Kidney (tissue), 14 donors: ENCODE data around the gene ERICH3. TPM values are rescaled to one million over a fixed set of nuclear protein-coding genes. Genes with fewer than 3 reads are reported as not detected.

ENCODE experiments used
- DNase-seq, 5 donors: peaks; one replicate each; pipeline ENCODE4 v3.0.0-alpha.2; 2013 to 2020
- FAIRE-seq: peaks from 2 replicates; lab custom pipeline; 2012; peaks lifted over from hg19 to GRCh38; lab: Jason Lieb, UNC
- H3K27ac ChIP-seq, 2 donors: one replicate each; pipeline ENCODE4 v1.7.0; 2013; ENCODE audit warnings: low read depth in 2 of 2, low read length in 2 of 2, inconsistent platforms in 1 of 2
- H3K27me3 ChIP-seq: one replicate; pipeline ENCODE4 v1.7.1; 2013; ENCODE audit warnings: low read length, inconsistent platforms; ENCODE audit not compliant: control insufficient read depth, insufficient read depth
- H3K36me3 ChIP-seq, 3 donors: one replicate each; pipeline versions ENCODE4 v1.7.0 to v1.7.1; 2013; ENCODE audit warnings: low read length in 3 of 3, control low read depth in 1 of 3, inconsistent platforms in 1 of 3; ENCODE audit not compliant: insufficient read depth in 3 of 3, control insufficient read depth in 2 of 3
- H3K4me1 ChIP-seq, 3 donors: one replicate each; pipeline versions ENCODE4 v1.7.0 to v1.7.1; 2013; ENCODE audit warnings: low read length in 3 of 3, inconsistent platforms in 1 of 3, low read depth in 1 of 3; ENCODE audit not compliant: control insufficient read depth in 2 of 3, insufficient read depth in 2 of 3
- H3K4me3 ChIP-seq, 3 donors: one replicate each; pipeline versions ENCODE4 v1.7.0 to v1.8.1; 2013; ENCODE audit warnings: low read length in 3 of 3, control low read depth in 1 of 3, inconsistent platforms in 1 of 3
- H3K9ac ChIP-seq, 3 donors: one replicate each; pipeline versions ENCODE4 v1.7.0 to v1.7.1; 2013; ENCODE audit warnings: low read length in 3 of 3, control low read depth in 1 of 3, inconsistent platforms in 1 of 3
- H3K9me3 ChIP-seq, 3 donors: one replicate each; pipeline versions ENCODE4 v1.7.0 to v1.7.1; 2013; ENCODE audit warnings: low read length in 3 of 3, control low read depth in 1 of 3, inconsistent platforms in 1 of 3; ENCODE audit not compliant: control insufficient read depth in 2 of 3, insufficient read depth in 1 of 3
- CTCF ChIP-seq: IDR thresholded peaks from 3 replicates; pipeline ENCODE4 v1.5.1; 2012; ENCODE audit warnings: mild to moderate bottlenecking, moderate library complexity, borderline replicate concordance; ENCODE audit not compliant: insufficient read depth; ENCODE audit errors: extremely low read depth
- intact Hi-C: fragments of 100-400 bp; cut with DNase I; formaldehyde crosslinking; loops from one replicate; pipeline ENCODE4 v1.11.1; 2022
- polyA plus RNA-seq: library from polyadenylated mRNA; stranded (reverse); fragments of 350-450 nt; fragmentation: Illumina TruSeq; extraction: RNeasy Lipid Tissue Mini Kit (QIAGEN cat#74804); gene quantifications from one replicate; pipeline ENCODE4 v1.2.3, GENCODE V29; 2014; ENCODE audit warnings: low read depth, low replicate concordance; ENCODE audit not compliant: insufficient read depth
- total RNA-seq: library from RNA; stranded (reverse); fragmentation: NEBNext Ultra II Directional; extraction: Animal tissue kit (Norgen Biotek cat#: 25700); gene quantifications from one replicate; pipeline ENCODE4 v1.2.1, GENCODE V29; 2021
- donor health status: control.
- donor health status: control.
- donor health status: control.
- donor health status: control.
- donor health status: control.
- donor health status: DM: yes; HTN: yes; CAD: no.
- donor health status: Normal renal cell carcinoma (clear cell type).

ERICH3 gene
- total and polyA plus RNA-seq, 2 donors from 2014 or later, result 0.50 TPM; not detected in 1

- Histone ChIP-seq H3K4me3 (no peak overlapping the region), H3K27ac (no peak overlapping the region), H3K27me3 (no peaks in the 10 kb centered on the region), H3K4me1 (no peaks in the 10 kb centered on the region), H3K9me3 (no peaks in the 10 kb centered on the region), H3K36me3 (no peaks in the 10 kb centered on the region), H3K9ac (no peak overlapping the region)
- intact Hi-C loops, result no loop called here
- no peak for DNase-seq
- TF ChIP-seq CTCF, result no peak
- no peak for FAIRE-seq
Measured at GRCh38 chr1:74531796-74532195, 141.8 kb downstream of the ERICH3 start.

- intact Hi-C loops, result no loop called here
- no peak for DNase-seq
- H3K27me3 ChIP-seq, result no peaks in the 10 kb centered on the region
- H3K27ac ChIP-seq, result no peak overlapping the region
- H3K36me3 ChIP-seq, result no peaks in the 10 kb centered on the region
- no peak for FAIRE-seq
- H3K4me3 ChIP-seq, result no peak overlapping the region
- H3K4me1 ChIP-seq, result no peaks in the 10 kb centered on the region
- no peak for TF ChIP-seq CTCF
- no peaks in the 10 kb centered on the region for H3K9me3 ChIP-seq
- no peak overlapping the region for H3K9ac ChIP-seq
Measured at GRCh38 chr1:74530892-74531291, 142.7 kb downstream of the ERICH3 start.

- Histone ChIP-seq H3K4me1 (no peaks in the 10 kb centered on the region), H3K27ac (no peak overlapping the region), H3K27me3 (no peaks in the 10 kb centered on the region), H3K9ac (no peak overlapping the region), H3K36me3 (no peaks in the 10 kb centered on the region), H3K9me3 (no peaks in the 10 kb centered on the region), H3K4me3 (no peak overlapping the region)
- TF ChIP-seq CTCF, result no peak
- FAIRE-seq, result no peak
- no peak for DNase-seq
- intact Hi-C loops, result no loop called here
Measured at GRCh38 chr1:74528123-74528522, 145.5 kb downstream of the ERICH3 start.

DNA sequence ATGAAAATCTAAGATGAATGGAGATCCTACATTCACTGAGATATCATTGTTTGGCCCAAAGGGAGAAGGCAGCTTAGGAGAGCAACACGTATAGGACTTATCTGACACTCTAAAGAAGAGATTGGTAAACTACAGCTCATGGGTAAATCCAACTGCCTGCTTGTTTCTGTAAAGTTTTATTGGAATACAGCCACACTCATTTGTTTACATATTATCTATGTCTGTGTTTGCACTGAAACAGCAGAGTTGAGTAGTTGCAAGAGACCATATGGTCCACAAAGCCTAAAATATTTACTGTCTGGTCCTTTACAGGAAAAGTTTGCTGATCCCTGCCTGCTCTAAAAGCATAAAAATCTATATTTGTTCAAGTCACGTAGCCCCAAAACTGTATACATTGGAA, 146.9 kb downstream of the ERICH3 start:
- Histone ChIP-seq H3K9ac (no peak overlapping the region), H3K27ac (no peak overlapping the region), H3K36me3 (no peaks in the 10 kb centered on the region), H3K27me3 (no peaks in the 10 kb centered on the region), H3K9me3 (no peaks in the 10 kb centered on the region), H3K4me1 (no peaks in the 10 kb centered on the region), H3K4me3 (no peak overlapping the region)
- intact Hi-C loops, result no loop called here
- TF ChIP-seq CTCF, result no peak
- no peak for DNase-seq
- FAIRE-seq, result no peak
